H7 (cell line): Measurements from ENCODE around the gene ERC1. TPM values are rescaled to one million over a fixed set of nuclear protein-coding genes. Genes with fewer than 3 reads are reported as not detected.
A peak's percentile ranks its signal among the peaks of the same experiment; 100 is the strongest.

Experiments used
- DNase-seq: peaks from one replicate; pipeline ENCODE4 v3.0.0; 2012
- H3K27me3 ChIP-seq: 2 replicates; pipeline ENCODE4 v1.6.0; 2011; ENCODE audit warnings: mild to moderate bottlenecking, low read length; ENCODE audit not compliant: control insufficient read depth, insufficient read depth
- H3K36me3 ChIP-seq: replicated peaks from 2 replicates; pipeline ENCODE4 v1.5.1; 2011; ENCODE audit warnings: low read length; ENCODE audit not compliant: control insufficient read depth, insufficient read depth
- H3K4me3 ChIP-seq: 2 replicates; pipeline ENCODE4 v1.5.1; 2011; ENCODE audit warnings: low read depth, mild to moderate bottlenecking, control low read depth, low read length, moderate library complexity; ENCODE audit not compliant: insufficient read depth
- total RNA-seq: library from RNA; depleted of rRNA; stranded (reverse); fragments of >200 nt; shearing (Covaris generic); gene quantifications from 2 replicates; pipeline ENCODE4 v1.2.3, GENCODE V29; 2014; rRNA removed

The ERC1 gene
- total RNA-seq, 1 experiment from 2014 or later = 10.3 TPM

DNA sequence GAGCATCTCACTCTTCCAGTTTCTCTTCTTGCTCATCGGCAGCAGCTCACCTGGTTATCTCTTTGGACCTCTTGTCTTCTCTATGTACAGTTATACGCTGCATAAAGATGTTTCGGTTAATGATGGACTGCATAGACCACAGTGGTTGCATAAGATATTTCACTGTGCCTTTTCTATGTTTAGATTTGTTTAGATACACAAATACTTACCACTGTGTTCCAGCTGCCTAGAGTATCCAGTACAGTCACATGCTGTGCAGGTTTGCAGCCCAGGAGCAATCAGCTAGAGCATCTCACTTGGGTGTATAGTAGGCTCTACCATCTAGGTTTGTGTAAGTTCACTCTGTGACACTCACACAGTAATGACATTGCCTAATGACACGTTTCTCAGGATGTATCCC is 545.8 kb downstream of the ERC1 start:
- Histone ChIP-seq H3K4me3 (no peak overlapping the region), H3K27me3 (peaks cover 26% of the 10 kb centered on the region), H3K36me3 (no peaks in the 10 kb centered on the region)
- DNase-seq = no peak

DNA sequence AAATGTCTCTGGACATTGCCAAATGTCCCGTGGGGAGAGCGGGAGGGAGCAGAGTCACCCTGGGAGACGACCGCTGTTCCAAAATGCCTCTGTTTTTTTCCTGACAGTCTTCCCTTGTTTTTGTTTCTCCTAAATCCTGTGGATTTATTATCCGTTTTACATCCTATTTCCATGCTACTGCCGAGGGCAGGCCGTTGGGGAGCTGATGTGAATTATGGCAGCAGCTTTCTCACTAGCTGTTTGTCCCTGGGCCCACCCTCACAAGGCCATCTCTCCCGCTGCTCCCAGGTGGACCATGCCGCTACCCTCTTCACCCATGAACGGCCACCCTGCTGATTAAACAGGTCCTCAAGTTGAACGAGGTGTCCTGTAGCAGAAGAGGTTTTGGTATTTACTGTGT is 548.1 kb downstream of the ERC1 start:
- DNase-seq = no peak
- H3K4me3 ChIP-seq = no peak overlapping the region
- H3K27me3 ChIP-seq = peaks cover 3% of the 10 kb centered on the region
- no peaks in the 10 kb centered on the region for H3K36me3 ChIP-seq

DNA sequence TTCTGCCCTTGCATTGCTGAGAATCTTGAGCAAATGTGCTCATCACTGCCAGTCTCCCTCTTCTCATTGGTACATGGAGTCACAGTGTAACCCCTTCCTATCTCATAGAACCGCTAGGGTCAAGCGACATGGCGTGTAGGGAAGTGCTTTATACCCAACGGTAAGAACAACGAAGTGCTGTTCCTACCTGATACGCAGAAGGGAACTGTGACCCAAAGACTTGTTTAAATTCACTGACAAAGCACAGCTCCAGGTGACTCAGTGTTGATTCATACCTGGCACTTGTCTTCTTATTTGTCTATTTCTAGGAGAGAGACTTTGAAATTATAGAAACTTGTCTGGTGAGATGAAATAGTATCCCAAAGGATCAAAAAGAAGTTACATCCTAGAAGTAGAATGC is 549.7 kb downstream of the ERC1 start:
- H3K4me3 ChIP-seq = no peak overlapping the region
- no peak for DNase-seq
- H3K36me3 ChIP-seq = no peaks in the 10 kb centered on the region
- no peaks in the 10 kb centered on the region for H3K27me3 ChIP-seq

DNA sequence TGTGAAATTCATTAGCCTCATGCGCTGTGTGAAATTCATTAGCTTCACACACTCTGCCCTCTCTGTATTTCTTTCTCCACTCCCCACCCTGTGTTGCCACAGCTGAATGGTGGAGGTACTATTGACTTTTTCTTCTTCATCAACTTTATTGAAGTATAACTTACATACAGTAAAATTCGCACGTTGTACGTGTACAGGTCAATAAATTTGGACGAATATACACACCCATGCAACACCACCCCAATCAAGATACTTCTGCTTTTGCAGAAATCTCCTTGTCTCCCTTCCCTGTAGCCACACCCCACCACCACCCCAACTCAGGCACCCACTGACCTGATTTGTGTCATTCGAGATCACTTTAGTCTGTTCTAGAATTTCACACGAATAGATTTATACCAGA is 551.6 kb downstream of the ERC1 start:
- Histone ChIP-seq H3K27me3 (no peaks in the 10 kb centered on the region), H3K4me3 (no peak overlapping the region), H3K36me3 (no peaks in the 10 kb centered on the region)
- DNase-seq = no peak

DNA sequence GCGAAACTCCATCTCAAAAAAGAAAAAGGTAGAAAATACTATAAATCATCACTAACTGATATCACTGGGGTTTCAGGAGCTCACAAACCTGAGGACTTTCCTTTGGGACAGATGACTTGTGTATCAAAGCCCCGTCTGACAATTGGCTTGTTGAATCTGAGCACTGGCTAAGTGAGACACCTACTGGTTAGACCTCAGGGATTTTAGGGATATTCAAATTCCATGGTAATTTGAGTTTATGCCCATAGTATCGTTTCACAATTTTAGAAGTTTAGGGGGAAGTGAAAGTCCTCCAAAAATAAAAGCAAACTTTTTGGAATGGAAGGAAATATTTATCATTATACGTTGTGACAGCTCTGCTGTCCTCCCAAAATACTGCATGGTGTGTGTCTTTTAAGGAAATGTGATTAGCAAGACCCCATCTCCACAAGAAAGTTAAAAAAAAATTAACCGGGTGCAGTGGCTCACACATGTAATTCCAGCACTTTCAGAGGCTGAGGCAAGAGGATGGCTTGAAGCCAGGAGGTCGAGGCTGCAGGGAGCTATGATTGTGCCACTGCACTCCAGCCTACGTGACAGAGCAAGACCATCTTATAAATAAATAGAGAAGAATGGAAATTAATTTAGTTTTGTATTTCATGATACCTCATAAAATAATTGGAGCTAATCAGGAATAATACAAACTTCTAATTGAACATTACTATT is 554.1 kb downstream of the ERC1 start:
- no peak overlapping the region for H3K4me3 ChIP-seq
- H3K36me3 ChIP-seq = no peaks in the 10 kb centered on the region
- DNase-seq = peak; percentile 54
- no peaks in the 10 kb centered on the region for H3K27me3 ChIP-seq

Other genes starting within 250 kb of the ERC1 start
- 72.7 and 79.3 TPM in 2 replicates for gene WNK1, start 238.6 kb upstream of the ERC1 start, total RNA-seq
- gene RAD52, start 41.5 kb upstream of the ERC1 start, total RNA-seq = 8.4 and 16.6 TPM in 2 replicates